Measurements from ENCODE around the gene IQGAP2. TPM values are rescaled to one million over a fixed set of nuclear protein-coding genes. Genes with fewer than 3 reads are reported as not detected.

IQGAP2 gene
- total RNA-seq, 4 donors from 2014 or later: 46.8 to 121 (median 97.0) TPM

- no peaks in the 10 kb centered on the region for H3K9me3 ChIP-seq
- peaks cover 0 to 7% (median 0%) of the 10 kb centered on the region in 4 donors for H3K36me3 ChIP-seq
- no peak overlapping the region for H3K27ac ChIP-seq
- no peak overlapping the region for H3K4me3 ChIP-seq
- DNase-seq: no peak
- intact Hi-C loops (cut with DNase I; ENCODE audit: low total_unique reads) (no loop called here), in situ Hi-C loops (cut with MboI; ENCODE audit: low pct_ligation_motif_present in 1 of 4, low pct_unique_long_range_greater_than_20kb in 1 of 4, low sequenced_read_pairs in 3 of 4) (no loop called here)
- H3K4me1 ChIP-seq: peaks cover 0 to 18% (median 5%) of the 10 kb centered on the region in 4 donors
- 74 to 86% methylated on average over 3 of the region's 3 CpGs for WGBS, 2 donors (ENCODE audit: low coverage in 1 of 2)
- no peak for TF ChIP-seq EP300 (IDR thresholded peaks at IDR 0.05; ENCODE audit: low read depth)
- TF ChIP-seq POLR2AphosphoS5 (IDR thresholded peaks at IDR 0.05): no peak
- no peak for TF ChIP-seq POLR2A (IDR thresholded peaks at IDR 0.05)
- no peak for TF ChIP-seq CTCF (IDR thresholded peaks at IDR 0.05)
- no peaks in the 10 kb centered on the region for H3K27me3 ChIP-seq
These were observed 282.6 kb downstream of the IQGAP2 start for GRCh38 chr5:76685704-76686103.

- H3K4me1 ChIP-seq: peaks cover 0 to 32% (median 16%) of the 10 kb centered on the region in 4 donors
- in situ Hi-C loops (cut with MboI; ENCODE audit: low pct_ligation_motif_present in 1 of 4, low pct_unique_long_range_greater_than_20kb in 1 of 4, low sequenced_read_pairs in 3 of 4): no loop called here
- intact Hi-C loops (cut with DNase I; ENCODE audit: low total_unique reads): no loop called here
- 96 to 100% methylated on average over 1 of the region's 1 CpG for WGBS, 2 donors (ENCODE audit: low coverage in 1 of 2)
- H3K9me3 ChIP-seq: no peaks in the 10 kb centered on the region
- no peak for DNase-seq
- TF ChIP-seq CTCF (IDR thresholded peaks at IDR 0.05): no peak
- TF ChIP-seq POLR2AphosphoS5 (IDR thresholded peaks at IDR 0.05): no peak
- TF ChIP-seq EP300 (IDR thresholded peaks at IDR 0.05; ENCODE audit: low read depth): no peak
- no peak for TF ChIP-seq POLR2A (IDR thresholded peaks at IDR 0.05)
- no peaks in the 10 kb centered on the region for H3K27me3 ChIP-seq
- H3K4me3 ChIP-seq: no peak overlapping the region
- H3K36me3 ChIP-seq: peaks cover 0 to 7% (median 0%) of the 10 kb centered on the region in 4 donors
- H3K27ac ChIP-seq: no peak overlapping the region
These were observed 285.1 kb downstream of the IQGAP2 start for GRCh38 chr5:76688212-76688611.

GRCh38 chr5:76688836-76689235 lies 285.8 kb downstream of the IQGAP2 start:
- no peak for TF ChIP-seq POLR2AphosphoS5 (IDR thresholded peaks at IDR 0.05)
- TF ChIP-seq CTCF (IDR thresholded peaks at IDR 0.05): no peak
- TF ChIP-seq EP300 (IDR thresholded peaks at IDR 0.05; ENCODE audit: low read depth): no peak
- TF ChIP-seq POLR2A (IDR thresholded peaks at IDR 0.05): no peak
- in situ Hi-C loops (cut with MboI; ENCODE audit: low pct_ligation_motif_present in 1 of 4, low pct_unique_long_range_greater_than_20kb in 1 of 4, low sequenced_read_pairs in 3 of 4): no loop called here
- WGBS, 2 donors (ENCODE audit: low coverage in 1 of 2): 62 to 67% methylated on average over 3 of the region's 3 CpGs
- intact Hi-C loops (cut with DNase I; ENCODE audit: low total_unique reads): no loop called here
- Histone ChIP-seq H3K4me1 (peaks cover 0 to 26% (median 16%) of the 10 kb centered on the region in 4 donors), H3K27ac (no peak overlapping the region), H3K4me3 (no peak overlapping the region), H3K36me3 (peaks cover 0 to 7% (median 0%) of the 10 kb centered on the region in 4 donors), H3K27me3 (no peaks in the 10 kb centered on the region), H3K9me3 (no peaks in the 10 kb centered on the region)
- no peak for DNase-seq

- Histone ChIP-seq H3K27me3 (no peaks in the 10 kb centered on the region), H3K36me3 (peaks cover 0 to 7% (median 0%) of the 10 kb centered on the region in 4 donors), H3K4me3 (no peak overlapping the region), H3K27ac (peak overlapping the region in 3 of 4 donors; percentile 22 to 71 (median 68)), H3K4me1 (peaks cover 0 to 20% (median 16%) of the 10 kb centered on the region in 4 donors), H3K9me3 (no peaks in the 10 kb centered on the region)
- in situ Hi-C loops (cut with MboI; ENCODE audit: low pct_ligation_motif_present in 1 of 4, low pct_unique_long_range_greater_than_20kb in 1 of 4, low sequenced_read_pairs in 3 of 4): no loop called here
- no peak for TF ChIP-seq POLR2AphosphoS5 (IDR thresholded peaks at IDR 0.05)
- no peak for TF ChIP-seq EP300 (IDR thresholded peaks at IDR 0.05; ENCODE audit: low read depth)
- no peak for TF ChIP-seq POLR2A (IDR thresholded peaks at IDR 0.05)
- no peak for TF ChIP-seq CTCF (IDR thresholded peaks at IDR 0.05)
- WGBS, 2 donors (ENCODE audit: low coverage in 1 of 2): 90 to 92% methylated on average over 1 to 3 of the region's 3 CpGs
- intact Hi-C loops (cut with DNase I; ENCODE audit: low total_unique reads): no loop called here
- no peak for DNase-seq
These were observed 286.4 kb downstream of the IQGAP2 start for GRCh38 chr5:76689321-76690036.

All from transverse colon (tissue), 4 donors.